ENCODE results near the gene ABCC4.

The ABCC4 gene

DNA sequence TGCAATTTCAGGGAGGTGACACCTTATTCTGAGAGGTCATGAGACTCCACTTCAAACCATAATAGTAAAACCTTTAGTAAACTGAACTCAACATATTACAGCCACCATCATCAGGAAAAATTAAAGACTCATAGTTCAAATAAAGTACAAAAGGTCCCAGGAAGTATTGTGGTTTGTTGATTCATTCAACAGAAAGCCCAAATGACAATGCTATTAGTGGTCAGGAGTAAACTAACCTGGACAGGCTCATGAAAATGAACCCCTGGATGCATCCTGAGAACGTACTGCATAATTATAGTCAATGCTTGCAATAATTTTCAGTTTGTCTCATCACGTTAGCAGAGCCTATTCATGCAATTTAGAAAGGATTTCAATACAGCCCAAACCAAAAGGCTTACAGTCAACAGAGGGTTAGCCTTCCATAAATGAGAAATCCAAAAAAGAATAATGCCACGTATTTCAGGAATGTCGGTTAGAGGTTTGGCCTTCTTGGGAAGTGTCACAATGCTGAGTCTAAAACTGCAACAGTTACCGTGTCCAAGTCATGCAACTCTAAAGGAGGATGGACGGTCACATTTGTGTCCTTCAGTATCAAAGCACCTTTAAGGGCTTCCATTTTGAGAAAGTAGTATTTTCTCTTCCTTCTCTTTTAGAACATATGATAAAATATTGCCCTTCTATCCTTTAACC, 280.8 kb downstream of the ABCC4 start:
- no peak for DNase-seq (ENCODE audit: low spot score)
- TF ChIP-seq CTCF (IDR thresholded peaks at IDR 0.05; ENCODE audit: extremely low read depth, insufficient read depth, missing control alignments): no peak
- in situ Hi-C loops (cut with MboI; ENCODE audit: low pct_unique_long_range_greater_than_20kb, low sequenced_read_pairs, unreplicated experiment): no loop called here

DNA sequence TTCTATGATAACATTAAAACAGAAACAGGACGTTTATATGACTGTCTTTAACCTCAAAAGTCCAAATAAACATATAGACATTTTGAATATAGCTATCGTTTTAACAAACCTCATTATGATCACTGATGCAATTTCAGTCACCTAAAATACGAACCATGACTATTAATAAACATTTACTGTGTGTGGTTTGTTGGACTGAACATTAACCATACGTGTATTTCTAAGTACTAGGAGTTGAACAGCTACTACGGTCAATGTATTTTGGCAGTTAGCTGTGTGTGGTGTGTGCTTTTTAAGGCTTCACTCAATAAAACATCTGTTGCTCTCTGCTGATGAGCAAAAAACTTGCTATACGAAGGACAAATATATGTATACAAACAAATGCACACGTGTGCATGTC, 281.4 kb downstream of the ABCC4 start:
- in situ Hi-C loops (cut with MboI; ENCODE audit: low pct_unique_long_range_greater_than_20kb, low sequenced_read_pairs, unreplicated experiment): no loop called here
- no peak for TF ChIP-seq CTCF (IDR thresholded peaks at IDR 0.05; ENCODE audit: extremely low read depth, insufficient read depth, missing control alignments)
- DNase-seq (ENCODE audit: low spot score): no peak

DNA sequence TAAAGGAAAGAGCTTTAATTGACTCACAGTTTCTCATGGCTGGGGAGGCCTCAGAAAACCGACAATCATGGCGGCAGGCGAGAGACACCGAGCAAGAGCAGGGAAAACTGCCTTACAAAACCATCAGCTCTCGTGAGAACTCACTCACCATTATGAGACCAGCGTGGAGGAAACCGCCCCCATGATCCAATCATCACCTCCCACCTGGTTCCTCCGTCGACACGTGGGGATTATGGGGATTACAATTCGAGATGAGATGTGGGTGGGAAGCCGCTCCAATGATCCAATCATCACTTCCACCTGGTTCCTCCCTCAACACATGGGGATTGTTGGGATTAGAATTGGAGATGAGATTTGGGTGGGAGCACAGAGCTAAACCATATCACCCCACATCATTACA, 293.9 kb downstream of the ABCC4 start:
- in situ Hi-C loops (cut with MboI; ENCODE audit: low pct_unique_long_range_greater_than_20kb, low sequenced_read_pairs, unreplicated experiment): no loop called here
- no peak for TF ChIP-seq CTCF (IDR thresholded peaks at IDR 0.05; ENCODE audit: extremely low read depth, insufficient read depth, missing control alignments)
- DNase-seq (ENCODE audit: low spot score): no peak

DNA sequence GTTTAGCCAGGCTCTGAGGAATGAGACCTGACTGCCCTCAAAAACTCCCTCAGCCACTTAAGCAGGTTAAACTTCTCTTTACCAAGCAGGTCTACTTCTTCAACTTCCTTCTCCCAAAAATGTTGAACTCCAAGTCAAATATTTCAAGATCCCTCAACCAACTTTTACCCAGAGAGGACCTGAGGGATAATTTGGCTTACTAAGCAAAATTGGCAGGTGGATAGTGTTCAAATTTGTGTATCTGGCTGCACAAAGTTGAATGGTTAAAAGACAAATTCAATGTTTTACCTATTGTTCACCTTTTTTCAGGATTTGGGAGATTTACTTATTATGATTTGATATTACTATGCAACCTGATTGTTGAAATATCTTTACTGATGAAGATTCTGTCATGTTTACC, 296.0 kb downstream of the ABCC4 start:
- no peak for TF ChIP-seq CTCF (IDR thresholded peaks at IDR 0.05; ENCODE audit: extremely low read depth, insufficient read depth, missing control alignments)
- in situ Hi-C loops (cut with MboI; ENCODE audit: low pct_unique_long_range_greater_than_20kb, low sequenced_read_pairs, unreplicated experiment): no loop called here
- DNase-seq (ENCODE audit: low spot score): no peak

DNA sequence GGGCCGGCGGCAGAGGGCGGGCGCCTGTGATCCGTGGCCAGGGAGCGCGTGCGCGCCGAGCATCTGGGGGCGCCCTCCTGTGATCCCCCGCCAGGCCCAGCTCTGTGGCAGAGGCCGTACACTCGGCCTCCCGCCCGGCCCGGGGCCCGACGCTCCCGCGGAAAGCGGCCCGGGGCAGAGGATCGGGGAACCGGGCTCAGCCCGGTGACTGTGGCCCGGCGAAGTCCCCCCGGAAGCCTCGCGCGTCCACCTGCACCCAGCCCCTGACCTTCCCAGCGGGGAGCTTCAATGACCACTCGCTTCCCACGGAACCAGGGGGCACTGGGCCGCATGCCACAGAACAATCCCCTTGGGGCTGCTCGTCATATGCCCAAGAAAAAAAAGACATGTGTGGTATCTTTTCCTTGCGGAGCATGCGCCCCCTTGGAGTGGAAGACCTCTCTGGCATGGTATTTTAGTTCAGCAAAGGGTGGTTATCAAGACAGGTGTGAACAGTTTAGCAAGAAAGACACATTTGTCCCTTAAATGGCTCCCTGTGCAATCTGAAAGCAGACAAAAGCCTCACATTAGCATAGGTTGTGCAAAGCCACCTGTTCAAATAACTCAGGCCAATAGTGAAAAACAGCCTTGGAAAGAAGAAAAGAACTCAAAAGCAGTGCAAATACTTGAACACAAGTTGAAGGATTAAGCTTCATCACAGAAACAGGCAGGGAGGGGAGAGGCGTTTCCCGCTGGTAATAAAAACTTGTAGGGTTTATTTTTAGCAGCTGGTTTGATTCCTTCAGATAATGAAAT, 298.0 kb downstream of the ABCC4 start:
- TF ChIP-seq CTCF (IDR thresholded peaks at IDR 0.05; ENCODE audit: extremely low read depth, insufficient read depth, missing control alignments): no peak
- peak; percentile 25 for DNase-seq (ENCODE audit: low spot score)
- in situ Hi-C loops (cut with MboI; ENCODE audit: low pct_unique_long_range_greater_than_20kb, low sequenced_read_pairs, unreplicated experiment): no loop called here

GRCh38 chr13:95002126-95002525, 299.1 kb downstream of the ABCC4 start:
- in situ Hi-C loops (cut with MboI; ENCODE audit: low pct_unique_long_range_greater_than_20kb, low sequenced_read_pairs, unreplicated experiment): no loop called here
- no peak for DNase-seq (ENCODE audit: low spot score)
- TF ChIP-seq CTCF (IDR thresholded peaks at IDR 0.05; ENCODE audit: extremely low read depth, insufficient read depth, missing control alignments): no peak
